Heart right ventricle (tissue), 16 donors: Measurements from ENCODE around the gene IKBKE. TPM values are rescaled to one million over a fixed set of nuclear protein-coding genes. Genes with fewer than 3 reads are reported as not detected.

Experiments
- ATAC-seq, 8 donors: fragments of 200-7000 bp; cut with Tn5 transposase; one replicate each; pipeline ENCODE4 v1.9.1; 2020; ENCODE audit warnings: mild to moderate bottlenecking in 8 of 8, moderate library complexity in 8 of 8, moderate number of reproducible peaks in 1 of 8
- DNase-seq, 2 donors: peaks; one replicate each; pipeline ENCODE4 v3.0.0-alpha.2; 2020
- H3K27ac ChIP-seq, 10 donors: fragments of 200-600 bp; sonication (generic) in 2 of 10; one replicate each; pipeline versions ENCODE4 v1.5.0 to v1.8.0; 2020 to 2022; ENCODE audit warnings: mild to moderate bottlenecking in 3 of 10
- H3K27me3 ChIP-seq, 7 donors: fragments of 200-600 bp; one replicate each; pipeline ENCODE4 v1.8.0; 2021 to 2022; ENCODE audit warnings: mild to moderate bottlenecking in 2 of 7
- H3K36me3 ChIP-seq, 9 donors: fragments of 200-600 bp; sonication (generic) in 1 of 9; one replicate each; pipeline versions ENCODE4 v1.5.0 to v1.8.0; 2020 to 2022; ENCODE audit warnings: mild to moderate bottlenecking in 2 of 9
- H3K4me1 ChIP-seq, 9 donors: fragments of 200-600 bp; sonication (generic) in 1 of 9; one replicate each; pipeline versions ENCODE4 v1.5.0 to v1.8.0; 2020 to 2022; ENCODE audit warnings: mild to moderate bottlenecking in 4 of 9
- H3K4me3 ChIP-seq, 10 donors: fragments of 200-600 bp; sonication (generic) in 2 of 10; one replicate each; pipeline versions ENCODE4 v1.5.0 to v1.8.0; 2020 to 2022; ENCODE audit warnings: mild to moderate bottlenecking in 7 of 10, moderate library complexity in 2 of 10
- H3K9me3 ChIP-seq, 11 donors: fragments of 200-600 bp in 10 of 11; sonication (generic) in 2 of 11; one replicate each; pipeline versions ENCODE4 v1.5.0 to v1.8.0; 2013 to 2022; ENCODE audit warnings: mild to moderate bottlenecking in 2 of 11, control low read depth in 1 of 11, moderate library complexity in 1 of 11
- CTCF ChIP-seq, 9 donors: fragments of 200-600 bp; sonication (generic) in 2 of 9; IDR thresholded peaks; one replicate each; pipeline versions ENCODE4 v1.5.0 to v1.8.0; 2021 to 2022; ENCODE audit warnings: antibody characterized with exemption in 9 of 9, mild to moderate bottlenecking in 5 of 9, moderate library complexity in 1 of 9
- WGBS, 2 donors: extraction: QIAGEN DNeasy Blood & Tissue Kit; methylation state at CpG; one replicate each; pipeline ENCODE4 v1.1.7; 2013; ENCODE audit warnings: inconsistent platforms in 1 of 2; 5-methylcytosine and 5-hydroxymethylcytosine counted together
- intact Hi-C, 10 donors: fragments of 100-400 bp; cut with DNase I; formaldehyde crosslinking; loops; one replicate each; pipeline versions ENCODE4 v1.11.1 to v1.14.2; 2022
- polyA plus RNA-seq, 2 donors: library from polyadenylated mRNA; stranded (reverse); fragments of 200-250 nt; gene quantifications; one replicate each; pipeline ENCODE4 v1.2.3, GENCODE V29; 2013
- total RNA-seq, 10 donors: library from RNA; stranded (reverse); fragmentation: NEBNext Ultra II Directional in 3 of 10; extraction: Animal tissue kit (Norgen Biotek cat#: 25700) in 3 of 10; gene quantifications; one replicate each; pipeline versions ENCODE4 v1.2.1 to v1.2.4, GENCODE V29; 2021 to 2023
- donor health status: Arrhythmogenic right ventricular cardiomyopathy.
- donor health status: ischemic (EF 13 %, LVEDD 7.1; RV severe dilation, severe dysfunction).
- donor health status: healthy with polysubstance abuse.
- donor health status: DM: no; HTN: yes; CAD: no.
- donor health status: DM: no; HTN: no; CAD: no.
- donor health status: ischemic (EF 25% LVEDD 6.9; RV normal size, moderate dysfunction).
- donor health status: ischemic (EF 25% LVEDD 5.7; RV mildly dilated, moderate dysfunction).
- donor health status: healthy.
- donor health status: DM: yes; HTN: yes; CAD: no.
- donor health status: Ischemic cardiomyopathy.
- donor health status: ischemic (EF 35%, LVEDD 5.7; RV mildly dilated, moderate dysfunction).
- donor health status: nonischemic (EF 11% LVEDD 7.7; RV severe dilation, severe dysfunction).
- donor health status: DM: yes; HTN: yes; CAD: no.
- donor health status: PGD.
- donor health status: ischemic (EF 29% LVEDD 5.4; RV normal size, mild dysfunction).
- donor health status: nonischemic (EF 23%, LVEDD 6.1; RV moderate dilation, normal function).

The IKBKE gene
- total and polyA plus RNA-seq, 12 donors, result 0.29 to 5.4 (median 0.79) TPM

GRCh38 chr1:206477110-206477509 lies 6.8 kb downstream of the IKBKE start:
- ATAC-seq (no peak), DNase-seq (no peak)
- WGBS, 2 donors, result 91 to 94% methylated on average over 5 of the region's 5 CpGs
- no peak for TF ChIP-seq CTCF (IDR thresholded peaks at IDR 0.05)
- Histone ChIP-seq H3K36me3 (peaks cover 0 to 82% (median 0%) of the 10 kb centered on the region in 9 donors), H3K27me3 (no peaks in the 10 kb centered on the region), H3K4me1 (peaks cover 0 to 23% (median 0%) of the 10 kb centered on the region in 9 donors), H3K4me3 (no peak overlapping the region), H3K9me3 (no peaks in the 10 kb centered on the region), H3K27ac (no peak overlapping the region)
- intact Hi-C loops, result loop anchor here in 1 of 10 donors (10.0 kb wide), 1 partner anchor 448 kb away; the partner anchor contains the start of gene FCMR

- Histone ChIP-seq H3K4me1 (peaks cover 0 to 17% (median 0%) of the 10 kb centered on the region in 9 donors), H3K27me3 (no peaks in the 10 kb centered on the region), H3K4me3 (no peak overlapping the region), H3K36me3 (peaks cover 0 to 89% (median 0%) of the 10 kb centered on the region in 9 donors), H3K9me3 (no peaks in the 10 kb centered on the region), H3K27ac (no peak overlapping the region)
- ATAC-seq, result no peak
- intact Hi-C loops, result loop anchor here in 1 of 10 donors (10.0 kb wide), 1 partner anchor 447 kb away; the partner anchor contains the start of gene FCMR
- TF ChIP-seq CTCF (IDR thresholded peaks at IDR 0.05), result no peak
- 90 to 94% methylated on average over 21 of the region's 21 CpGs for WGBS, 2 donors
- DNase-seq, result no peak
Observed at GRCh38 chr1:206477581-206478380, 7.5 kb downstream of the IKBKE start.

- Histone ChIP-seq H3K36me3 (peaks cover 0 to 91% (median 0%) of the 10 kb centered on the region in 9 donors), H3K9me3 (no peaks in the 10 kb centered on the region), H3K27me3 (no peaks in the 10 kb centered on the region), H3K4me3 (no peak overlapping the region), H3K4me1 (peaks cover 0 to 10% (median 0%) of the 10 kb centered on the region in 9 donors), H3K27ac (no peak overlapping the region)
- TF ChIP-seq CTCF (IDR thresholded peaks at IDR 0.05), result no peak
- no peak for DNase-seq
- WGBS, 2 donors, result 86% methylated on average over 11 of the region's 11 CpGs
- peak in 1 of 8 donors; percentile 11 for ATAC-seq
- intact Hi-C loops, result loop anchor here in 1 of 10 donors (10.0 kb wide), 1 partner anchor 446 kb away; the partner anchor contains the start of gene FCMR
Observed at GRCh38 chr1:206478746-206479145, 8.5 kb downstream of the IKBKE start.

- intact Hi-C loops, result loop anchor here in 4 of 10 donors (10.0 kb wide), 2 partner anchors 435 to 445 kb away; partner anchors contain the start of gene FCMR (in 1 of the 4)
Observed at GRCh38 chr1:206479183-206480125, 9.2 kb downstream of the IKBKE start.

More at GRCh38 chr1:206479183-206480125, 9.2 kb downstream of the IKBKE start:
- no peak overlapping the region for H3K4me3 ChIP-seq
- H3K4me1 ChIP-seq, result peaks cover 0 to 10% (median 0%) of the 10 kb centered on the region in 9 donors
- DNase-seq (peak; percentile 56 to 70), ATAC-seq (peak; percentile 29 to 63 (median 50))
- no peaks in the 10 kb centered on the region for H3K27me3 ChIP-seq
- peaks cover 0 to 91% (median 0%) of the 10 kb centered on the region in 9 donors for H3K36me3 ChIP-seq
- peak; percentile 69 to 83 (median 79) for TF ChIP-seq CTCF (IDR thresholded peaks at IDR 0.05)
- WGBS, 2 donors, result 76% methylated on average over 14 of the region's 14 CpGs
- no peak overlapping the region for H3K27ac ChIP-seq
- H3K9me3 ChIP-seq, result no peaks in the 10 kb centered on the region
